ENCODE results near the gene CCDC97. TPM values are rescaled to one million over a fixed set of nuclear protein-coding genes. Genes with fewer than 3 reads are reported as not detected.

CCDC97 gene
- total RNA-seq, 2 donors from 2014 or later: 28.8 to 33.4 TPM

DNA sequence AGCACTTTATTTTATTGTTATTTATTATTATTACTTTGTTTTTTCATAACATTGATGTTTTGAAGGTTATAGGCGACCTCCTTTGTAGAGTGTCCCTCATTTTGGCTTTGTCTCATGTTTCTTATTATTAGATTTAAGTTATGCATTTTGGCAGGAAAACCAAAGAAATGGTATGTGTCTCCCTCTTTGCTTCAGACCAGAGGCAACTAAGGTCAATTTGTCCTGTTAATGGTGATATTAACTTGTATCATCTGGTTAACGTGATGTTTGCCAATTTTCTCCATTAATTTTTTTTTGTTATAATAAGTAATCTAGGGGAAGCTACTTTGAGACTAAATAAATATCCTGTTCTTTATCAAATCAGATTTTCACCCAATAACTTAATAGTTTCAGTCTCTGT lies 62.5 kb downstream of the CCDC97 start:
- no peaks in the 10 kb centered on the region for H3K27me3 Mint-ChIP-seq (ENCODE audit: low read depth)
- H3K27ac Mint-ChIP-seq: no peak overlapping the region
- H3K4me1 Mint-ChIP-seq (ENCODE audit: low read depth): peaks cover 21% of the 10 kb centered on the region
- H3K4me3 Mint-ChIP-seq: no peak overlapping the region
- H3K36me3 Mint-ChIP-seq (ENCODE audit: insufficient read depth in 2 of 2): no peaks in the 10 kb centered on the region
- DNase-seq (no peak), ATAC-seq (replicated peaks in 1 of 2) (no peak)
- H3K9me3 Mint-ChIP-seq: no peaks in the 10 kb centered on the region

DNA sequence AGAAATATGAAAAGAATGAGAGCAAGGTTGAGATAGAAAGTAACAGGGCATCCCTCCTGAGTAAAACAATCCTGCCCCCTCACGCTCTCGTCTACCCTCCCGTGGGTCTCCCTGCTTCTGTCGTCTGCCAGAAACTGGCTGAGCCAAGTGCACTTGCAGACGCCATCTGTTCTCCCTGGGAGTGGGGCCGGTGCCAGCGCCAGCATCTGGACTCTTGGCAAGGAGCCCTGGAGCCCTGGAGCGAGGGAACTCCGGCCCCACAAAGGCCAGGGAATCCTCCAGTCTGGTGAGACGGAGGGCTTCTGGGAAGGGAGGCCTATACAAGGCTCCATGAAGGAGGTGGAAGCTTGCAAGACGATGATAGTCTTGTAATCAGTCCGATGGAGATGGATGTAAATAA lies 64.0 kb downstream of the CCDC97 start:
- ATAC-seq (replicated peaks in 1 of 2) (no peak), DNase-seq (no peak)
- peaks cover 15% of the 10 kb centered on the region for H3K4me1 Mint-ChIP-seq (ENCODE audit: low read depth)
- no peak overlapping the region for H3K27ac Mint-ChIP-seq
- H3K27me3 Mint-ChIP-seq (ENCODE audit: low read depth): no peaks in the 10 kb centered on the region
- H3K36me3 Mint-ChIP-seq (ENCODE audit: insufficient read depth in 2 of 2): no peaks in the 10 kb centered on the region
- H3K4me3 Mint-ChIP-seq: no peak overlapping the region
- H3K9me3 Mint-ChIP-seq: no peaks in the 10 kb centered on the region

Other genes starting within 250 kb of the CCDC97 start
- gene CYP2A13, start 221.7 kb upstream of the CCDC97 start, total RNA-seq: not detected
- not detected for gene CYP2F1, start 195.7 kb upstream of the CCDC97 start, total RNA-seq
- gene CYP2S1, start 117.0 kb upstream of the CCDC97 start, total RNA-seq: 1 to 10 TPM in 1 of 2 donors, under 1 TPM in 1; 0.35 to 1.2 TPM
- under 1 TPM; 0.17 to 0.44 TPM for gene AXL, start 90.9 kb upstream of the CCDC97 start, total RNA-seq
- gene HNRNPUL1, start 45.8 kb upstream of the CCDC97 start, total RNA-seq: 100 to 1,000 TPM; 276 to 351 TPM
- 10 to 100 TPM; 93.5 to 94.2 TPM for gene TGFB1, start 43.8 kb downstream of the CCDC97 start, total RNA-seq
- 1 to 10 TPM; 6.4 to 7.7 TPM for gene B9D2, start 54.0 kb downstream of the CCDC97 start, total RNA-seq
- gene TMEM91, start 66.4 kb downstream of the CCDC97 start, total RNA-seq: 10 to 100 TPM; 12.3 to 12.8 TPM
- gene EXOSC5, start 87.2 kb downstream of the CCDC97 start, total RNA-seq: 10 to 100 TPM; 30.3 to 30.7 TPM
- 10 to 100 TPM; 18.4 to 21.6 TPM for gene BCKDHA, start 87.6 kb downstream of the CCDC97 start, total RNA-seq
- gene B3GNT8, start 117.2 kb downstream of the CCDC97 start, total RNA-seq: 1 to 10 TPM in 1 of 2 donors, not detected in 1; 1.1 TPM
- 10 to 100 TPM; 59.9 to 66.6 TPM for gene DMAC2, start 129.7 kb downstream of the CCDC97 start, total RNA-seq
- gene ERICH4, start 133.0 kb downstream of the CCDC97 start, total RNA-seq: not detected

All from activated T-cell treated with anti-CD3 and anti-CD28 coated beads, Interleukin-2, amount 50 U/mL, for 72 hours (primary cell).